ENCODE measurements around the gene HTR1E. TPM values are rescaled to one million over a fixed set of nuclear protein-coding genes. Genes with fewer than 3 reads are reported as not detected.

Gene HTR1E
- total and polyA plus RNA-seq, 2 donors (not counting 1 experiment from before 2014, with no cell fraction given), result not detected

- no peaks in the 10 kb centered on the region for H3K4me1 ChIP-seq (ENCODE audit: control insufficient read depth, extremely low read depth, insufficient read depth, low read length)
- H3K27me3 ChIP-seq (ENCODE audit: control insufficient read depth, insufficient read depth, low read length), result no peaks in the 10 kb centered on the region
These were observed 4.1 kb downstream of the HTR1E start for GRCh38 chr6:86941461-86941860.

GRCh38 chr6:86942769-86943516 is 5.6 kb downstream of the HTR1E start:
- Histone ChIP-seq H3K9me3 (ENCODE audit: control insufficient read depth, insufficient read depth, low read depth, low read length) (no peaks in the 10 kb centered on the region), H3K4me1 (ENCODE audit: control insufficient read depth, extremely low read depth, insufficient read depth, low read length) (no peaks in the 10 kb centered on the region), H3K27me3 (ENCODE audit: control insufficient read depth, insufficient read depth, low read length) (no peaks in the 10 kb centered on the region), H3K36me3 (ENCODE audit: control insufficient read depth, insufficient read depth, low read length) (no peaks in the 10 kb centered on the region), H3K27ac (ENCODE audit: insufficient read depth, low read length) (no peak overlapping the region), H3K79me2 (ENCODE audit: control insufficient read depth, insufficient read depth, low read length) (no peaks in the 10 kb centered on the region), H3K4me3 (replicated peaks in 1 of 4; ENCODE audit: control extremely low read depth in 1 of 4, insufficient read depth in 1 of 4, low read depth in 3 of 4, low read length in 4 of 4) (no peak overlapping the region), H3K9ac (ENCODE audit: insufficient read depth, low read length) (no peak overlapping the region), H3K4me2 (ENCODE audit: extremely low read depth, insufficient read depth, low read length) (no peak overlapping the region), H2AFZ (ENCODE audit: low read length) (no peak overlapping the region), H4K20me1 (ENCODE audit: control insufficient read depth, extremely low read depth, insufficient read depth, low read length) (no peaks in the 10 kb centered on the region)
- TF ChIP-seq EZH2 (IDR thresholded peaks at IDR 0.05; ENCODE audit: low read length, missing control alignments) (no peak), CTCF (conservative IDR thresholded peaks at IDR 0.05 in 1 of 2, IDR thresholded peaks at IDR 0.05 in 1 of 2; ENCODE audit: low read depth in 1 of 2, low read length in 2 of 2) (no peak)
- DNase-seq (ENCODE audit: low read depth in 2 of 2), result no peak

More at GRCh38 chr6:86941461-86941860, 4.1 kb downstream of the HTR1E start:
- no peaks in the 10 kb centered on the region for H3K36me3 ChIP-seq (ENCODE audit: control insufficient read depth, insufficient read depth, low read length)
- H4K20me1 ChIP-seq (ENCODE audit: control insufficient read depth, extremely low read depth, insufficient read depth, low read length), result no peaks in the 10 kb centered on the region
- TF ChIP-seq CTCF (conservative IDR thresholded peaks at IDR 0.05 in 1 of 2, IDR thresholded peaks at IDR 0.05 in 1 of 2; ENCODE audit: low read depth in 1 of 2, low read length in 2 of 2), result no peak
- no peak for DNase-seq (ENCODE audit: low read depth in 2 of 2)
- H3K9me3 ChIP-seq (ENCODE audit: control insufficient read depth, insufficient read depth, low read depth, low read length), result no peaks in the 10 kb centered on the region
- no peaks in the 10 kb centered on the region for H3K79me2 ChIP-seq (ENCODE audit: control insufficient read depth, insufficient read depth, low read length)
- H2AFZ ChIP-seq (ENCODE audit: low read length), result no peak overlapping the region
- no peak overlapping the region for H3K27ac ChIP-seq (ENCODE audit: insufficient read depth, low read length)
- H3K9ac ChIP-seq (ENCODE audit: insufficient read depth, low read length), result no peak overlapping the region
- H3K4me2 ChIP-seq (ENCODE audit: extremely low read depth, insufficient read depth, low read length), result no peak overlapping the region
- H3K4me3 ChIP-seq (replicated peaks in 1 of 4; ENCODE audit: control extremely low read depth in 1 of 4, insufficient read depth in 1 of 4, low read depth in 3 of 4, low read length in 4 of 4), result no peak overlapping the region

GRCh38 chr6:86943819-86944407 is 6.6 kb downstream of the HTR1E start:
- Histone ChIP-seq H4K20me1 (ENCODE audit: control insufficient read depth, extremely low read depth, insufficient read depth, low read length) (no peaks in the 10 kb centered on the region), H3K4me1 (ENCODE audit: control insufficient read depth, extremely low read depth, insufficient read depth, low read length) (no peaks in the 10 kb centered on the region), H3K9me3 (ENCODE audit: control insufficient read depth, insufficient read depth, low read depth, low read length) (no peaks in the 10 kb centered on the region), H3K27me3 (ENCODE audit: control insufficient read depth, insufficient read depth, low read length) (no peaks in the 10 kb centered on the region), H3K36me3 (ENCODE audit: control insufficient read depth, insufficient read depth, low read length) (no peaks in the 10 kb centered on the region), H2AFZ (ENCODE audit: low read length) (no peak overlapping the region), H3K4me3 (replicated peaks in 1 of 4; ENCODE audit: control extremely low read depth in 1 of 4, insufficient read depth in 1 of 4, low read depth in 3 of 4, low read length in 4 of 4) (no peak overlapping the region), H3K9ac (ENCODE audit: insufficient read depth, low read length) (no peak overlapping the region), H3K27ac (ENCODE audit: insufficient read depth, low read length) (no peak overlapping the region), H3K79me2 (ENCODE audit: control insufficient read depth, insufficient read depth, low read length) (no peaks in the 10 kb centered on the region), H3K4me2 (ENCODE audit: extremely low read depth, insufficient read depth, low read length) (no peak overlapping the region)
- DNase-seq (ENCODE audit: low read depth in 2 of 2), result no peak
- TF ChIP-seq CTCF (conservative IDR thresholded peaks at IDR 0.05 in 1 of 2, IDR thresholded peaks at IDR 0.05 in 1 of 2; ENCODE audit: low read depth in 1 of 2, low read length in 2 of 2) (no peak), EZH2 (IDR thresholded peaks at IDR 0.05; ENCODE audit: low read length, missing control alignments) (no peak)
